PC-3 (cell line): Measurements from ENCODE around the gene ZNF765. TPM values are rescaled to one million over a fixed set of nuclear protein-coding genes. Genes with fewer than 3 reads are reported as not detected.
"Not testable (repeated sequence)": the region's sequence is repeated elsewhere in the genome, so short reads cannot be mapped to it uniquely, and the experiment has no call there.

Source experiments
- ATAC-seq: fragments of 200-7000 bp; cut with Tn5 transposase; 2 replicates; pipeline ENCODE4 v1.9.1; 2020; ENCODE audit warnings: mild to moderate bottlenecking, moderate library complexity
- BruUV-seq: library from RNA; stranded (reverse); fragments of 400-500 nt; replicated peaks from 2 replicates; lab custom pipeline; 2021; lab: Mats Ljungman, UMichigan
- CTCF ChIA-PET: fragments of 300-600 bp; sonication (Branson Sonifier 250); formaldehyde crosslinking; loops from one replicate; lab custom pipeline; 2022; ENCODE audit warnings: antibody characterized with exemption; lab: Charles Lee
- POLR2A ChIA-PET: fragments of 300-600 bp; sonication (Branson Sonifier 250); formaldehyde crosslinking; loops from one replicate; lab custom pipeline; 2022; ENCODE audit warnings: antibody characterized with exemption; ENCODE audit not compliant: unreplicated experiment; lab: Charles Lee
- DNase-seq: peaks from one replicate; pipeline ENCODE4 v3.0.0-alpha.2; 2015
- H2AFZ ChIP-seq: fragments of 300-600 bp; sonication (generic); 2 replicates; pipeline ENCODE4 v1.6.0; 2016; ENCODE audit warnings: antibody characterized with exemption, low read length
- H3F3A ChIP-seq: fragments of 300-600 bp; sonication (generic); one replicate; pipeline ENCODE4 v1.6.0; 2017; ENCODE audit warnings: antibody characterized with exemption, low read length, control low read depth, mild to moderate bottlenecking; ENCODE audit not compliant: unreplicated experiment
- H3K27ac ChIP-seq: fragments of 300-600 bp; sonication (generic); 2 replicates; pipeline ENCODE4 v1.5.1; 2016; ENCODE audit warnings: mild to moderate bottlenecking, low read length
- H3K27me3 ChIP-seq: fragments of 300-600 bp; sonication (generic); 2 replicates; pipeline ENCODE4 v1.6.1; 2016; ENCODE audit warnings: low read length, mixed read lengths
- H3K36me3 ChIP-seq: fragments of 300-600 bp; sonication (generic); 2 replicates; pipeline ENCODE4 v1.6.1; 2016; ENCODE audit warnings: low read depth, mixed run types, low read length, mixed read lengths
- H3K4me1 ChIP-seq: fragments of 300-600 bp; sonication (generic); 2 replicates; pipeline ENCODE4 v1.5.1; 2016; ENCODE audit warnings: low read length; ENCODE audit not compliant: insufficient read depth
- H3K4me2 ChIP-seq: fragments of 300-600 bp; sonication (generic); 2 replicates; pipeline ENCODE4 v1.6.0; 2016; ENCODE audit warnings: low read length
- H3K4me3 ChIP-seq: fragments of 300-600 bp; sonication (generic); 2 replicates; pipeline ENCODE4 v1.5.1; 2016; ENCODE audit warnings: mild to moderate bottlenecking, low read length, mixed read lengths
- H3K79me2 ChIP-seq: fragments of 300-600 bp; sonication (generic); 2 replicates; pipeline ENCODE4 v1.6.1; 2017; ENCODE audit warnings: low read length, mixed read lengths
- H3K9ac ChIP-seq: fragments of 300-600 bp; sonication (generic); 2 replicates; pipeline ENCODE4 v1.6.0; 2016; ENCODE audit warnings: mild to moderate bottlenecking, low read length
- H3K9me2 ChIP-seq: fragments of 300-600 bp; sonication (generic); replicated peaks from 2 replicates; pipeline ENCODE4 v1.6.1; 2016; ENCODE audit warnings: mixed run types, low read length, mixed read lengths
- H3K9me3 ChIP-seq: fragments of 300-600 bp; sonication (generic); 2 replicates; pipeline ENCODE4 v1.6.1; 2016; ENCODE audit warnings: low read length, mixed read lengths
- H4K20me1 ChIP-seq: fragments of 300-600 bp; sonication (generic); 2 replicates; pipeline ENCODE4 v1.6.1; 2016; ENCODE audit warnings: low read length, mixed read lengths
- EZH2 ChIP-seq: fragments of 300-600 bp; sonication (generic); IDR thresholded peaks from one replicate; pipeline ENCODE4 v1.6.1; 2017; ENCODE audit warnings: antibody characterized with exemption, mild to moderate bottlenecking, low read length; ENCODE audit not compliant: unreplicated experiment
- EZH2phosphoT487 ChIP-seq: fragments of 300-600 bp; sonication (generic); IDR thresholded peaks from 2 replicates; pipeline ENCODE4 v1.6.1; 2018; ENCODE audit warnings: mild to moderate bottlenecking, antibody characterized with exemption, low read length, borderline replicate concordance
- intact Hi-C: fragments of 100-400 bp; cut with micrococcal nuclease; formaldehyde crosslinking; loops from 2 replicates; pipeline ENCODE4 v1.9.0; 2023
- total RNA-seq: library from RNA; depleted of rRNA; stranded (reverse); fragments of >200 nt; gene quantifications from 2 replicates; pipeline ENCODE4 v1.2.3, GENCODE V29; 2014
- TF ChIP-seq, protein P1 (sequence below): fragments of 300-600 bp; sonication (generic); conservative IDR thresholded peaks from 2 replicates; pipeline ENCODE4 v1.5.1; 2017; ENCODE audit warnings: antibody characterized with exemption, low read depth, mild to moderate bottlenecking, low read length

The ZNF765 gene
- total RNA-seq, 1 experiment from 2014 or later = 11.4 TPM

DNA sequence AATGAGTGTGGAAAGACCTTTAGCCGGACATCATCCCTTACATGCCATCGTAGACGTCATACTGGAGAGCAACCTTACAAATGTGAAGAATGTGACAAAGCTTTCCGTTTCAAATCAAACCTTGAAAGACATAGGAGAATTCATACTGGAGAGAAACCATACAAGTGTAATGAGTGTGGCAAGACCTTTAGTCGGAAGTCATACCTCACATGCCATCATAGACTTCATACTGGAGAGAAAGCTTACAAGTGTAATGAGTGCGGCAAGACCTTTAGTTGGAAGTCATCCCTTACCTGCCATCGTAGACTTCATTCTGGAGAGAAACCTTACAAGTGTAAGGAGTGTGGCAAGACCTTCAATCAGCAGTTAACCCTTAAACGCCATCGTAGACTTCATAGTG is 60.9 kb downstream of the ZNF765 start:
- H3K27me3 ChIP-seq = no peaks in the 10 kb centered on the region
- no peak overlapping the region for H3K4me3 ChIP-seq
- peaks cover 70% of the 10 kb centered on the region for H3K9me3 ChIP-seq
- DNase-seq (no peak), ATAC-seq (no peak)
- H3K27ac ChIP-seq = no peak overlapping the region
- H4K20me1 ChIP-seq = no peaks in the 10 kb centered on the region
- H2AFZ ChIP-seq = no peak overlapping the region
- no peaks in the 10 kb centered on the region for H3K79me2 ChIP-seq
- intact Hi-C loops = no loop called here
- no peaks in the 10 kb centered on the region for H3K9me2 ChIP-seq
- no peaks in the 10 kb centered on the region for H3K4me1 ChIP-seq
- H3K36me3 ChIP-seq = peaks cover 76% of the 10 kb centered on the region
- H3F3A ChIP-seq = no peaks in the 10 kb centered on the region
- H3K4me2 ChIP-seq = no peak overlapping the region
- no peak overlapping the region for H3K9ac ChIP-seq
- ChIA-PET CTCF (no interaction called here), POLR2A (no interaction called here)
- TF ChIP-seq EZH2 (no peak), EZH2phosphoT487 (no peak)
- TF ChIP-seq, protein P1, sequence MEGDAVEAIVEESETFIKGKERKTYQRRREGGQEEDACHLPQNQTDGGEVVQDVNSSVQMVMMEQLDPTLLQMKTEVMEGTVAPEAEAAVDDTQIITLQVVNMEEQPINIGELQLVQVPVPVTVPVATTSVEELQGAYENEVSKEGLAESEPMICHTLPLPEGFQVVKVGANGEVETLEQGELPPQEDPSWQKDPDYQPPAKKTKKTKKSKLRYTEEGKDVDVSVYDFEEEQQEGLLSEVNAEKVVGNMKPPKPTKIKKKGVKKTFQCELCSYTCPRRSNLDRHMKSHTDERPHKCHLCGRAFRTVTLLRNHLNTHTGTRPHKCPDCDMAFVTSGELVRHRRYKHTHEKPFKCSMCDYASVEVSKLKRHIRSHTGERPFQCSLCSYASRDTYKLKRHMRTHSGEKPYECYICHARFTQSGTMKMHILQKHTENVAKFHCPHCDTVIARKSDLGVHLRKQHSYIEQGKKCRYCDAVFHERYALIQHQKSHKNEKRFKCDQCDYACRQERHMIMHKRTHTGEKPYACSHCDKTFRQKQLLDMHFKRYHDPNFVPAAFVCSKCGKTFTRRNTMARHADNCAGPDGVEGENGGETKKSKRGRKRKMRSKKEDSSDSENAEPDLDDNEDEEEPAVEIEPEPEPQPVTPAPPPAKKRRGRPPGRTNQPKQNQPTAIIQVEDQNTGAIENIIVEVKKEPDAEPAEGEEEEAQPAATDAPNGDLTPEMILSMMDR = no peak
- no TSS peak for BruUV-seq

DNA sequence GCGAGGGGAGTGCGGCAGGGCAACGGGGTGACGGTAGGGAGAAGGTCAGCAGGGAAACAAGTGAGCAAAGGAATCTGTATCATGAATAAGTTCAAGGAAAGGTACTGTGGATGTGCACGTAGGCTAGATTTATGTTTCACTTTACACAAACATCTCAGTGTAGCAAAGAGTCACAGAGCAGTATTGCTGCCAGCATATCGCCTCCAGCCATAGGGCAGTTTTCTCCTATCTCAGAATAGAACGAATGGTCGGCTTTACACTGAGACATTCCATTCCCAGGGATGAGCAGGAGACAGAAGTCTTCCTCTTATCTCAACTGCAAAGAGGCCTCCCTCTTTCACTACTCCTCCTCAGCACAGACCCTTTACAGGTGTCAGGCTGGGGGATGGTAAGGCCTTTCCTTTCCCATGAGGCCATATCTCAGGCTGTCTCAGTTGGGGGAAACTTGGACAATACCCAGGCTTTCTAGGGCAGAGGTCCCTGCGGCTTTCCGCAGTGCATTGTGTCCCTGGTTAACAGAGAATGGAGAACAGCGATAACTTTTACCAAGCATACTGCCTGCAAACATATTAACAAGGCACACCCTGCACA is 65.3 kb downstream of the ZNF765 start:
- H3K79me2 ChIP-seq, H3K9ac ChIP-seq, POLR2A ChIA-PET: not testable (repeated sequence)

DNA sequence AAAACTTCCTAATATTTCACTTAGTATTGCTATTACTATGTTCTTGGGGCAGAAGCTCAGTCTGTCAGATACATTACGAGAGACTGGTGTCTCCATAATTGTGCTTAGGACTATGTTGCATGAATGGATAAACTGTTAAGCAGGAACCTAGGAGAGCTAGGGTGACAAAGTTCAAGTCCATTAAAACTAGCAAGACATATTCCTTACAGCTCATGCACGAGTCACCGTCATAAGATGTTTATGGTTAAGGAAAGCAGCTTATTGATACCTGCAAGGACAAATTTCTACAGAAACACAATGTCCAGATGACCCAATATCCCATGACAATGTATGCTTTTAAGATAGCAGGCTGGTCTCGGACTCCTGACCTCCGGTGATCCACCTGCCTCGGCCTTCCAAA is 66.9 kb downstream of the ZNF765 start:
- peaks cover 20% of the 10 kb centered on the region; the same call in 1 of the 2 replicates for H3K36me3 ChIP-seq
- H3F3A ChIP-seq = no peaks in the 10 kb centered on the region
- no peaks in the 10 kb centered on the region for H3K9me2 ChIP-seq
- H3K27ac ChIP-seq = no peak overlapping the region
- POLR2A ChIA-PET = interaction anchor here (0.6 kb wide), 1 partner anchor 30 kb away, joined by 6 read pairs; no protein-coding TSS in a partner anchor
- no peaks in the 10 kb centered on the region for H3K27me3 ChIP-seq
- no peak overlapping the region for H3K4me2 ChIP-seq
- peaks cover 24% of the 10 kb centered on the region for H3K9me3 ChIP-seq
- no peak overlapping the region for H2AFZ ChIP-seq
- CTCF ChIA-PET = no interaction called here
- no peak overlapping the region for H3K4me3 ChIP-seq
- H4K20me1 ChIP-seq = no peaks in the 10 kb centered on the region
- intact Hi-C loops = no loop called here
- H3K79me2 ChIP-seq = no peaks in the 10 kb centered on the region
- peak; percentile 68 for ATAC-seq
- no peak overlapping the region for H3K9ac ChIP-seq
- BruUV-seq = no TSS peak
- no peaks in the 10 kb centered on the region for H3K4me1 ChIP-seq
- DNase-seq = peak; percentile 54
- TF ChIP-seq EZH2phosphoT487 (no peak), EZH2 (no peak)
- TF ChIP-seq, protein P1 = no peak

More for the DNA sequence above, 65.3 kb downstream of the ZNF765 start:
- CTCF ChIA-PET, H3K4me1 ChIP-seq, H3K4me2 ChIP-seq, H4K20me1 ChIP-seq, H3F3A ChIP-seq, H3K4me3 ChIP-seq, H3K9me2 ChIP-seq, H2AFZ ChIP-seq, BruUV-seq, DNase-seq, H3K27ac ChIP-seq, ATAC-seq, intact Hi-C loops, H3K27me3 ChIP-seq: not testable (repeated sequence)
- H3K9me3 ChIP-seq = peaks cover 38% of the 10 kb centered on the region
- peaks cover 34% of the 10 kb centered on the region for H3K36me3 ChIP-seq
